Progenitor cell of endocrine pancreas (in vitro differentiated cells): Measurements from ENCODE around the gene PACS2. TPM values are rescaled to one million over a fixed set of nuclear protein-coding genes. Genes with fewer than 3 reads are reported as not detected.

ENCODE experiments used
- DNase-seq: peaks from one replicate; pipeline ENCODE4 v3.0.0; 2021; ENCODE audit warnings: low spot score; ENCODE audit not compliant: unreplicated experiment
- H3K27ac Mint-ChIP-seq: 2 replicates; pipeline ENCODE4 v1.8.0; 2021; ENCODE audit warnings: mild to moderate bottlenecking, moderate library complexity, mixed read lengths
- H3K27me3 Mint-ChIP-seq: 2 replicates; pipeline ENCODE4 v1.8.0; 2021; ENCODE audit warnings: mixed read lengths
- H3K36me3 Mint-ChIP-seq: 2 replicates; pipeline ENCODE4 v1.8.0; 2022; ENCODE audit warnings: mixed read lengths; ENCODE audit not compliant: insufficient read depth
- H3K4me1 Mint-ChIP-seq: 2 replicates; pipeline ENCODE4 v1.8.0; 2021; ENCODE audit warnings: low read depth, mixed read lengths
- H3K4me3 Mint-ChIP-seq: 2 replicates; pipeline ENCODE4 v1.8.0; 2021; ENCODE audit warnings: low read depth, mild to moderate bottlenecking, moderate library complexity, mixed read lengths
- H3K9me3 Mint-ChIP-seq: 2 replicates; pipeline ENCODE4 v1.8.0; 2021; ENCODE audit warnings: low read depth, mixed read lengths
- total RNA-seq: library from RNA; stranded (reverse); gene quantifications from 2 replicates; pipeline ENCODE4 v1.2.1, GENCODE V29; 2021
- TF ChIP-seq, protein P1 (sequence below): fragments of 200-600 bp; sonication (generic); IDR thresholded peaks from one replicate; pipeline ENCODE4 v1.5.0; 2021; ENCODE audit warnings: antibody characterized with exemption, mild to moderate bottlenecking; ENCODE audit not compliant: unreplicated experiment

The PACS2 gene
- total RNA-seq, 1 donor from 2014 or later = 193 TPM

- H3K9me3 Mint-ChIP-seq = no peaks in the 10 kb centered on the region
- peak overlapping the region; percentile 53 for H3K4me3 Mint-ChIP-seq
- TF ChIP-seq, protein P1, sequence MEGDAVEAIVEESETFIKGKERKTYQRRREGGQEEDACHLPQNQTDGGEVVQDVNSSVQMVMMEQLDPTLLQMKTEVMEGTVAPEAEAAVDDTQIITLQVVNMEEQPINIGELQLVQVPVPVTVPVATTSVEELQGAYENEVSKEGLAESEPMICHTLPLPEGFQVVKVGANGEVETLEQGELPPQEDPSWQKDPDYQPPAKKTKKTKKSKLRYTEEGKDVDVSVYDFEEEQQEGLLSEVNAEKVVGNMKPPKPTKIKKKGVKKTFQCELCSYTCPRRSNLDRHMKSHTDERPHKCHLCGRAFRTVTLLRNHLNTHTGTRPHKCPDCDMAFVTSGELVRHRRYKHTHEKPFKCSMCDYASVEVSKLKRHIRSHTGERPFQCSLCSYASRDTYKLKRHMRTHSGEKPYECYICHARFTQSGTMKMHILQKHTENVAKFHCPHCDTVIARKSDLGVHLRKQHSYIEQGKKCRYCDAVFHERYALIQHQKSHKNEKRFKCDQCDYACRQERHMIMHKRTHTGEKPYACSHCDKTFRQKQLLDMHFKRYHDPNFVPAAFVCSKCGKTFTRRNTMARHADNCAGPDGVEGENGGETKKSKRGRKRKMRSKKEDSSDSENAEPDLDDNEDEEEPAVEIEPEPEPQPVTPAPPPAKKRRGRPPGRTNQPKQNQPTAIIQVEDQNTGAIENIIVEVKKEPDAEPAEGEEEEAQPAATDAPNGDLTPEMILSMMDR = no peak
- H3K4me1 Mint-ChIP-seq = peaks cover 2% of the 10 kb centered on the region
- peaks cover 42% of the 10 kb centered on the region for H3K27me3 Mint-ChIP-seq
- H3K36me3 Mint-ChIP-seq = no peaks in the 10 kb centered on the region
- H3K27ac Mint-ChIP-seq = peak overlapping the region; percentile 77
- no peak for DNase-seq
Observed at GRCh38 chr14:105411017-105411941, 96.7 kb downstream of the PACS2 start.

GRCh38 chr14:105411985-105412770 lies 97.6 kb downstream of the PACS2 start:
- H3K27me3 Mint-ChIP-seq = peaks cover 42% of the 10 kb centered on the region
- no peaks in the 10 kb centered on the region for H3K9me3 Mint-ChIP-seq
- H3K4me1 Mint-ChIP-seq = peaks cover 4% of the 10 kb centered on the region
- DNase-seq = no peak
- H3K27ac Mint-ChIP-seq = no peak overlapping the region
- TF ChIP-seq, protein P1 = no peak
- peaks cover 3% of the 10 kb centered on the region for H3K36me3 Mint-ChIP-seq
- H3K4me3 Mint-ChIP-seq = no peak overlapping the region

- Mint-ChIP-seq H3K4me1 (peaks cover 4% of the 10 kb centered on the region), H3K36me3 (peaks cover 3% of the 10 kb centered on the region), H3K27me3 (peaks cover 42% of the 10 kb centered on the region), H3K4me3 (peak overlapping the region; percentile 33), H3K27ac (no peak overlapping the region), H3K9me3 (no peaks in the 10 kb centered on the region)
- TF ChIP-seq, protein P1 = no peak
- DNase-seq = no peak
Observed at GRCh38 chr14:105412771-105413543, 98.4 kb downstream of the PACS2 start.

DNA sequence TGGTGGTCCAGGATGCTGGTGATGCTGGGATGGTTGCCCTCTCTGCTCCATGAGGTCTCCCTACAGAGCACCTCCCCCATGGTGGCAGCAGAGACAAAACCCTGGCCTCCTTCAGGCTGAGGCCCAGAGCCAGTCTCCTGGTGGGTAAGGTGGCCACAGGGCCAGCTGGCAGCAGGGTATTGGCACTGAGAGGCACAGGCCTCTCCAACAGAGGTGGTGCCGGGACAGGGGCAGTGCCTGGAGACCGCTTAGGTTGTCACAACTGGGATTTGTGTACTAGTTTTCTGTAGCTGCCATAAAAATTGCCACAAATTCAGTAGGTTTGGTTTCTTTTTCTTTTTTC lies 99.0 kb downstream of the PACS2 start:
- Mint-ChIP-seq H3K9me3 (no peaks in the 10 kb centered on the region), H3K4me3 (no peak overlapping the region), H3K27me3 (peaks cover 41% of the 10 kb centered on the region), H3K27ac (no peak overlapping the region), H3K4me1 (peaks cover 8% of the 10 kb centered on the region), H3K36me3 (peaks cover 3% of the 10 kb centered on the region)
- TF ChIP-seq, protein P1 = no peak
- DNase-seq = no peak
